Omental fat pad (tissue), 4 donors: ENCODE data around the gene SH3PXD2A. TPM values are rescaled to one million over a fixed set of nuclear protein-coding genes. Genes with fewer than 3 reads are reported as not detected.

Source experiments
- ATAC-seq: fragments of 150-250 bp; one replicate; pipeline ENCODE4 v1.9.1; 2016; ENCODE audit warnings: mild to moderate bottlenecking, moderate library complexity; ENCODE audit not compliant: low FRiP score
- DNase-seq: peaks from one replicate; pipeline ENCODE4 v3.0.0-alpha.2; 2019; ENCODE audit warnings: low spot score
- CTCF ChIP-seq, 3 donors: fragments of 450-650 bp; IDR thresholded peaks; one replicate each; pipeline ENCODE4 v1.5.1; 2016 to 2017; ENCODE audit warnings: antibody characterized with exemption in 3 of 3, mild to moderate bottlenecking in 3 of 3, moderate library complexity in 2 of 3
- total RNA-seq, 4 donors: library from RNA; depleted of rRNA; stranded (reverse); fragments of >200 nt; gene quantifications; one replicate each; pipeline ENCODE4 v1.1.0, GENCODE V29; 2016

SH3PXD2A gene
- total RNA-seq, 4 donors from 2014 or later, result 21.0 to 36.3 (median 22.5) TPM

GRCh38 chr10:103587073-103587472, 268.3 kb downstream of the SH3PXD2A start:
- no peak for ATAC-seq
- TF ChIP-seq CTCF (IDR thresholded peaks at IDR 0.05), result no peak

GRCh38 chr10:103585011-103585405, 270.4 kb downstream of the SH3PXD2A start:
- DNase-seq (no peak), ATAC-seq (no peak)
- no peak for TF ChIP-seq CTCF (IDR thresholded peaks at IDR 0.05)

More at GRCh38 chr10:103587073-103587472, 268.3 kb downstream of the SH3PXD2A start:
- no peak for DNase-seq

- no peak for TF ChIP-seq CTCF (IDR thresholded peaks at IDR 0.05)
- no peak for DNase-seq
- no peak for ATAC-seq
Measured at GRCh38 chr10:103584216-103585010, 271.0 kb downstream of the SH3PXD2A start.

- ATAC-seq, result no peak
- DNase-seq, result no peak
- TF ChIP-seq CTCF (IDR thresholded peaks at IDR 0.05), result no peak
Measured at GRCh38 chr10:103583871-103584215, 271.5 kb downstream of the SH3PXD2A start.

- no peak for DNase-seq
- ATAC-seq, result no peak
- TF ChIP-seq CTCF (IDR thresholded peaks at IDR 0.05), result no peak
Measured at GRCh38 chr10:103582331-103583123, 272.8 kb downstream of the SH3PXD2A start.

GRCh38 chr10:103581499-103581898, 273.9 kb downstream of the SH3PXD2A start:
- DNase-seq (no peak), ATAC-seq (no peak)
- TF ChIP-seq CTCF (IDR thresholded peaks at IDR 0.05), result no peak
